ENCODE data around the gene CBLL1. TPM values are rescaled to one million over a fixed set of nuclear protein-coding genes. Genes with fewer than 3 reads are reported as not detected.
A peak's percentile ranks its signal among the peaks of the same experiment; 100 is the strongest.

CBLL1 gene, protein sequence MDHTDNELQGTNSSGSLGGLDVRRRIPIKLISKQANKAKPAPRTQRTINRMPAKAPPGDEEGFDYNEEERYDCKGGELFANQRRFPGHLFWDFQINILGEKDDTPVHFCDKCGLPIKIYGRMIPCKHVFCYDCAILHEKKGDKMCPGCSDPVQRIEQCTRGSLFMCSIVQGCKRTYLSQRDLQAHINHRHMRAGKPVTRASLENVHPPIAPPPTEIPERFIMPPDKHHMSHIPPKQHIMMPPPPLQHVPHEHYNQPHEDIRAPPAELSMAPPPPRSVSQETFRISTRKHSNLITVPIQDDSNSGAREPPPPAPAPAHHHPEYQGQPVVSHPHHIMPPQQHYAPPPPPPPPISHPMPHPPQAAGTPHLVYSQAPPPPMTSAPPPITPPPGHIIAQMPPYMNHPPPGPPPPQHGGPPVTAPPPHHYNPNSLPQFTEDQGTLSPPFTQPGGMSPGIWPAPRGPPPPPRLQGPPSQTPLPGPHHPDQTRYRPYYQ
- polyA plus RNA-seq (2011; rRNA removed) = 12.2 and 13.9 TPM in 2 replicates
- 9.4 and 11.9 TPM in 2 replicates for polyA minus RNA-seq (2011; rRNA and poly(A)+ RNA removed)

DNA sequence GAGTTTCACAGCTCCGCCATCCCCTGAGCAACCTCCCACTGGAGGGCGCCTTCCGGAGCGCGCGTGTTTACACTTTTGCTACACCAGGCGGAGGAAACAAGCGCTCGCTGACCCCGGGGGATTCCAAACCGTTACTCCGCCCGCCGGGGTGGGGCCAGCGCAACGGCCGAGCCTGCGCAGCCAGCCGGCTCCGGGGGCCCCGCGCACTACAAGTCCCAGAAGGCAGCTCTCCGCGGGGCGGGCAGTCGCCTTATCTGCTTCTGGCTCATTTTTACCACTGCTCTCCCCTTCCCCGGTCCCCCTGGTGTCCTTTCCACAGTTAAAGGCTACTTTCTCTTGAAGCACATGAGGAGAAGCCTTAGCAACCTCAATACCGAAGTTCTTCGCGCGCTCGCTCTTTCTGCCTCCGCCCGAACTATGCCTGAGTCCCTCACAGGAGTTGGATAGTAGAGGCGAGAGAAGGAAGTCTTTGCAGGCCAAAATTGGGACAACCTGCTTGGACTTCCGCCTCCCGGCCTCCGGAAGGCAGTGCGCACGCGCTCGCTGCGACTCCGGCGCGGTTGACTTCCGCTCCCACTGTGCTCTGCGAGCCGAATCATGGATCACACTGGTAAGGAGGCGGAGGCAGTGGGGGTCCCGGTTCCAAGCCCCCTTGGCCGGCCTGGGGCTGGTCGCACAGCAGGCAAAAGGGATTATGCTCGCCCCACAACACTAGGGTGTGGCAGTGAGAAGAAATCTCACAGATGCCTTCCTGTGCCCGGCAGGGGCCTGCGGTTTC, at the start of gene CBLL1:
TSS of gene CBLL1 (plus strand) at position 576 of the 778 bp plus-strand sequence. CDS start at position 598, 22 bp downstream.
- TF ChIP-seq, protein P1, sequence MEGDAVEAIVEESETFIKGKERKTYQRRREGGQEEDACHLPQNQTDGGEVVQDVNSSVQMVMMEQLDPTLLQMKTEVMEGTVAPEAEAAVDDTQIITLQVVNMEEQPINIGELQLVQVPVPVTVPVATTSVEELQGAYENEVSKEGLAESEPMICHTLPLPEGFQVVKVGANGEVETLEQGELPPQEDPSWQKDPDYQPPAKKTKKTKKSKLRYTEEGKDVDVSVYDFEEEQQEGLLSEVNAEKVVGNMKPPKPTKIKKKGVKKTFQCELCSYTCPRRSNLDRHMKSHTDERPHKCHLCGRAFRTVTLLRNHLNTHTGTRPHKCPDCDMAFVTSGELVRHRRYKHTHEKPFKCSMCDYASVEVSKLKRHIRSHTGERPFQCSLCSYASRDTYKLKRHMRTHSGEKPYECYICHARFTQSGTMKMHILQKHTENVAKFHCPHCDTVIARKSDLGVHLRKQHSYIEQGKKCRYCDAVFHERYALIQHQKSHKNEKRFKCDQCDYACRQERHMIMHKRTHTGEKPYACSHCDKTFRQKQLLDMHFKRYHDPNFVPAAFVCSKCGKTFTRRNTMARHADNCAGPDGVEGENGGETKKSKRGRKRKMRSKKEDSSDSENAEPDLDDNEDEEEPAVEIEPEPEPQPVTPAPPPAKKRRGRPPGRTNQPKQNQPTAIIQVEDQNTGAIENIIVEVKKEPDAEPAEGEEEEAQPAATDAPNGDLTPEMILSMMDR (IDR thresholded peaks at IDR 0.05; ENCODE audit: insufficient read depth, low read depth, low read length) = peak; percentile 82
- ChIA-PET CTCF (interaction anchor here (0.6 to 9.3 kb wide), 19 partner anchors 9 to 597 kb away, joined by 3 to 112 read pairs (median 3); no protein-coding TSS in a partner anchor), POLR2A (interaction anchor here (0.6 to 0.8 kb wide), 2 partner anchors 131 to 155 kb away, joined by 5 to 14 read pairs; no protein-coding TSS in a partner anchor)
- Histone ChIP-seq H3K27me3 (ENCODE audit: control insufficient read depth, insufficient read depth, low read length) (no peaks in the 10 kb centered on the region), H3K36me3 (ENCODE audit: control insufficient read depth, insufficient read depth, low read length) (no peaks in the 10 kb centered on the region), H3K4me3 (ENCODE audit: low read depth, low read length) (peak within 1 kb of the TSS; percentile 74)
- DNase-seq (ENCODE audit: low read depth) = peak; percentile 77

DNA sequence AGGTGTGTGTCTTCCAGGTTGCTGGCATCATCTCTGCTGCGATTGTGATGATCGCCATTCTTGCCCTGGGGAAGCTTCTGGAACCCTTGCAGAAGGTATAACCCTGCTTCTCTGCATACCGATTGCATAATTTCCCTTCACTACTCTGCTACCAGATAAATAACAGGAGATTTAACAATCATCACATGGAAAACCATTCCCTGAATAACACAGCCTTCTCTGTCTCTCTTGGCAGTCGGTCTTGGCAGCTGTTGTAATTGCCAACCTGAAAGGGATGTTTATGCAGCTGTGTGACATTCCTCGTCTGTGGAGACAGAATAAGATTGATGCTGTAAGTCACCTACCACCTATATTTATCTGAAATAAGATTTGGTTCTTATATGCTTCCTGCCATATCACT, 49.6 kb upstream of the CBLL1 start:
- TF ChIP-seq, protein P1 (IDR thresholded peaks at IDR 0.05; ENCODE audit: insufficient read depth, low read depth, low read length) = no peak
- Histone ChIP-seq H3K4me3 (ENCODE audit: low read depth, low read length) (no peak overlapping the region), H3K27me3 (ENCODE audit: control insufficient read depth, insufficient read depth, low read length) (no peaks in the 10 kb centered on the region), H3K36me3 (ENCODE audit: control insufficient read depth, insufficient read depth, low read length) (no peaks in the 10 kb centered on the region)
- CTCF ChIA-PET = interaction anchor here (1.0 kb wide), 1 partner anchor 49 kb away, joined by 3 read pairs; no protein-coding TSS in a partner anchor
- no peak for DNase-seq (ENCODE audit: low read depth)
- POLR2A ChIA-PET = no interaction called here

DNA sequence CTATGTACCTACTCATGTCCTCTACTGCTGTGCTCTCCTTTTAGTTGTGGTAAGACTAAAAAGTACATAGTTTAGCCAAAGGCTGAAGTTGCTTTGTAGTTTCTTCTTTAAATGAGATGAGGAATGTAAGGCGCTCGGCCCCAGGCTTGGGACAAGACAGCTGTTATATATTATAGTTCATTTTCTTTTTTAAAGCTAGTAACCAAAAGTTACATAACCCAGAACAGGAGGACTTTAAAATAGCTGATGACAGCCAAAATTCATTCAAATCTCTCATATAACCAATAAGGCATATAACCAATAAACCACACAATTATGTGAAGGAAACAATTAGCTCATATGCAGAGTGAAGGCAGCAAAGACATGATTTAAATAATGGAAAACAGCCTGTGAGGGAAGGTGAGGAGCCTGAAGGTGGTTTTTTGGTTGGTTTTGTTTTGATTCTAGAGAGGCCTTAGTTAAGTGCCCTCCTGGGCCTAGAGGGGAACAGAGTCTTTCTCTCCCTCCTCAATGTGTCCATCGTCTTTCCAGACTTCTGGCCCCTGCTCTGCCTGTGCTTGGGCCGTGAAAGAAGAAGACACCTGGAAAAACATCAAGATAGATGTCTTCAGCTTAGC, 47.5 kb upstream of the CBLL1 start:
- TF ChIP-seq, protein P1 (IDR thresholded peaks at IDR 0.05; ENCODE audit: insufficient read depth, low read depth, low read length) = no peak
- DNase-seq (ENCODE audit: low read depth) = no peak
- H3K4me3 ChIP-seq (ENCODE audit: low read depth, low read length) = no peak overlapping the region
- no peaks in the 10 kb centered on the region for H3K27me3 ChIP-seq (ENCODE audit: control insufficient read depth, insufficient read depth, low read length)
- H3K36me3 ChIP-seq (ENCODE audit: control insufficient read depth, insufficient read depth, low read length) = no peaks in the 10 kb centered on the region
- ChIA-PET POLR2A (no interaction called here), CTCF (interaction anchor here (0.6 kb wide), 1 partner anchor 1542 kb away, joined by 3 read pairs; no protein-coding TSS in a partner anchor)

DNA sequence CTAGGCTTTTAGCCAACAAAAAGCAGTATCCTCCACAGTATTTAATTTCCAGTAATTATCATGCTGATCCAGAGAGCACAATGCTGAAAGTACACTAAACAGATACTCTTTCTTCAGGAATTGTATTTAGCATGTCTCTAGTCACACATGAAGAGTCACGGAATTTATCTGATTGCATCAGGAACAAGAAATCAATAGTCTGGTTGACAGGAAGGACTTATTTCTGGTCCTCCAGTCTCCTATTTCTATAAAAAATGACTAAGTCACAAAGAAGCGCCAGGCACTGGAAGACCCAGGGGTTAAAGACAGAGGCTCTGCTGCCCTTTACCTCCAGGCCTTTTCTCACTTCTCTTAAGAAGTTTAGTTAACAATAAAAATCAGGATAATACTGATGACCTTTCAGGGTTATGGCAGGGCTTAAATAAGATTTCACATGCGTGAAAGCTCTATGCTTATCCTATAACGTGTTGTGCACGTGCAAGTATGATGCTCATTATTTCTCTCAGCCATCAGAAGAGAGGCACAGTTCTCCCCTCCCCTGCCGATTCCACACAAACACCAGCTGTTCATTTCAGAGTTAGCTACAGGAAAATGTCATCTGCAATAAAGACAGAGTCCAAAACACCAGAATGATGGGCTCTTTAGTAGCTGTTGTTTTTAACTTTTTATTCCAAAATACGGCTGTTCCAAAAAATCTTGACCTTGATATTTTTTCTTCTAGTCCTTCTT, 46.5 kb upstream of the CBLL1 start:
- no peak overlapping the region for H3K4me3 ChIP-seq (ENCODE audit: low read depth, low read length)
- H3K36me3 ChIP-seq (ENCODE audit: control insufficient read depth, insufficient read depth, low read length) = no peaks in the 10 kb centered on the region
- TF ChIP-seq, protein P1 (IDR thresholded peaks at IDR 0.05; ENCODE audit: insufficient read depth, low read depth, low read length) = no peak
- DNase-seq (ENCODE audit: low read depth) = no peak
- CTCF ChIA-PET = no interaction called here
- POLR2A ChIA-PET = no interaction called here
- no peaks in the 10 kb centered on the region for H3K27me3 ChIP-seq (ENCODE audit: control insufficient read depth, insufficient read depth, low read length)
